Measurements from ENCODE around the gene PSTPIP2.
"Not testable (repeated sequence)": the region's sequence is repeated elsewhere in the genome, so short reads cannot be mapped to it uniquely, and the experiment has no call there.

PSTPIP2 gene

DNA sequence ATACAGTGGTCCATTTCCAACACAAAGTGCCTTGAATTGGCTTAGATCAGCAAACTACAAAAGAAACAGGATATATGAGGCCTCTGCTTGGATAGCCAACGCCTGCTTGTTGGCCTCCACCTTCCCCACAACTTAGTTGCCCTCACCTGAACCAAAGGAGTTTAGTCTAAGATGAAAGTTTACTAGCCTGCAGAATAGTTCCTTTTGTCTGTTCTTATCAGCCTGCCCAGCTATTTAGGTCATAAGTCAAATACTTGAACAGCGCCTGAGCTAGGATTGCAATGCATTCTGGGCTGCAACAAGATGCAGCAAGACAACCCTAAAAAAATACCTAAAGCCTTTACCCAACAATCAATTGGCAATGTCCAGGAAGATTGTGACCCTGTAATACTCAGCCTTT, 91.8 kb downstream of the PSTPIP2 start:
- DNase-seq: no peak

DNA sequence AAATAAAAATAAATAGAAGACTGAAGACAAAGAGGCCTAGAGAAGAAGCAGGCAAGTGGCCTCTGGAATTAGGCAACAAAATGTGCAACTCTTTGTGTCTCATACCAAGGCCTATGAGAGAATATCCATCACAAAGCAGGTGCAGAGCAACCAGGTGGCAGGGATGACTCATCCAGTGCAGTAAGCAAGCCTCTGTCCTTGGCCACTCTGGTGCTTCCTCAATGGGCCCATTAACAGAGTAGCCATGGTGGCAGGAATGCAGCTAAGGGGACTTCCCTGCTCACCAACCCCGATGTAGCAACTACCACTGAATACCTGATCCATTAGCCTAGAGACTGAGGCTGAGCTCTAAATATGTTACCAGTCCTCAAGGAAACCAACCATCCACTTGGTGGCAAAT, 94.0 kb downstream of the PSTPIP2 start:
- DNase-seq: no peak

DNA sequence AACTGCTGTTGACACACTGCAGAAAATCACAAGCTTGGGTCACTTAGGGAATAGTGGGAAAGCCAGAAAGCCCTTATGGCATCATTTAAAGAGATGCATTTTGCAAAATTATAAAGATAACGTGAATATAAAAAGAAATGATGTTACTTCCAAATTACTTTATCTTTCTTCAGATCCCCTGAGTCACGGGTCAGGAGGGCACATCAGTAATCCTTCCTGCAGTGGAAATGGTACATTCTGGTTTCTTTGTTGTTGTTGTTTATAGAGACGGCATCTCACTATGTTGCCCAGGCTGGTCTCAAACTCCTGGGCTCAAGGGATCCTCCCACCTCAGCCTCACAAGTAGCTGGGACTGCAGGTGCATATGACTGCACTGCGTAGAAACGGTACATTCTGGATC, 95.1 kb downstream of the PSTPIP2 start:
- no peak for DNase-seq

- DNase-seq: no peak
Observed at GRCh38 chr18:45976566-45976965, 95.5 kb downstream of the PSTPIP2 start.

- DNase-seq: peak; percentile 80
Observed at GRCh38 chr18:45974088-45974536, 97.9 kb downstream of the PSTPIP2 start.

DNA sequence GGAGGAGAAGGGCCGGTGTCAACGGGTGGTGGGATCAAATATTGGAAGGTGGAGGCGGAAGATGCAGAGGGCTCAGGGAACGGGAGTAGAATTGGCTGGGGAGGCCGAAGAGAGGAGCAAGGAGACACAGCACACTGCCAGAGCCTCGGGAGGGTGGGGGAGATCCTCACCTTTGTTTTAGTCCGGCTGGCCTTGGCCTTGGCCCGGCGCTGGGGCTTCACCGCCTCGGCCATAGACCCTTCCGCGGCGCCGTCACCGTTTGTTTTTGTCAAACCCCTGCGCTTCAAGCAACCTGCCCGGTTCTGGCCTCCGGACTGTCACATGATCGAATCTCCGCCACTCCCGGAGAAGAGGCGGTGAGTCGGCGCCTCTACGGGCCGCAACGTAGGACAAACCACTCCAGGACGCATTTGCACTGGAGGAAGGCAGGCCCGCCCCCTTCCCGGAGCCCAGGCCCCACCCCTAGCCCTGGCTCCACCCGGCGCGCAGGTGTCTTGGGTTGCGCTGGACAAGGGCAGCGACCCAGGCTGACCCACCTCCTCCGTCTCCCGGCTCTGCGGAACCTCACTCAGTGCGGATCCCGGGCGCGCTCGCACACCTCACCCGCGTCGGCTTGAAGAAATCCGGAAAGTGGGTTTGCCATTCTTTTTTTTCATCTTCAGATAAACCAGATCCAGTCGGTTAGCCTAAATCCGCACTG, 104.9 kb downstream of the PSTPIP2 start, which contains the start of gene EPG5:
TSS of gene EPG5 (minus strand) at position 323 of the 700 bp plus-strand sequence. CDS start at position 233, 90 bp downstream.
- peak; percentile 96 for DNase-seq

GRCh38 chr18:45964913-45965312, 107.1 kb downstream of the PSTPIP2 start:
- DNase-seq: not testable (repeated sequence)

DNA sequence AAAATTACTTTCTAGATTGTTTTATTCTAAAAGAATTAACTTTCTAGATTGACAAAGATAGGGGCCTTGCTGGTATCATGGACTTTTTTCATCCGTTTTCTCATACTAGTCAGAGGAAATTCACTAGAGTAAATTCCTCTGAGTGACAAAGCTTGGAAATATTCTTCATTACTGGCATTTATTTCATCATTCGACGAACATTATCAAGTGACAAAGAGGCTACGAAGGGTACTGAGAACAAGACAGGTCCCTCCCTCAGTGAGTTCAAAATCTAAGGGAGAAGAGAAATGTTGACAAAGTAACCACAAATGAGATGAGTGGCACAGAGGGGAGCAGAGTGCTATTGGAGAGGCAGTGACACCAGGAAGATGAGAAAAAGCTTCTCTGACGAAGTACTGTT, 109.2 kb downstream of the PSTPIP2 start:
- no peak for DNase-seq

DNA sequence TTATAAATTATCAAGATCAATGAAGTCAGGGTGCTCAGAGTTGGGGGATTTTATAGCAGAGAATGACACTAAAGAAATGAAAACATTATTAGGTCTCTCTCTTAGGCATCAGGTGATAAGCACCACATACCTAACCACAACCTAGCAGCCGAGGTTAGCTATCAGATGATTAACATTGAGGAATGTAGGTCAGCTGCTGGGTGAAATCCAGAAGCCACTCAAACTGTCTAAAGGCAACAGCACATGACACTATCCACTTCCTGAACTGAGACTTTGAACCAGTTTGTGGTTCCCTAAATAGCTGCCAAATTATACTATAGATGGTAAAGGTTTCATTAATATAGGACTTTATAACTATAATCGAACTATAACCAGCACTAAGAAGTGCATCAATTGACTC, 109.6 kb downstream of the PSTPIP2 start:
- DNase-seq: no peak

DNA sequence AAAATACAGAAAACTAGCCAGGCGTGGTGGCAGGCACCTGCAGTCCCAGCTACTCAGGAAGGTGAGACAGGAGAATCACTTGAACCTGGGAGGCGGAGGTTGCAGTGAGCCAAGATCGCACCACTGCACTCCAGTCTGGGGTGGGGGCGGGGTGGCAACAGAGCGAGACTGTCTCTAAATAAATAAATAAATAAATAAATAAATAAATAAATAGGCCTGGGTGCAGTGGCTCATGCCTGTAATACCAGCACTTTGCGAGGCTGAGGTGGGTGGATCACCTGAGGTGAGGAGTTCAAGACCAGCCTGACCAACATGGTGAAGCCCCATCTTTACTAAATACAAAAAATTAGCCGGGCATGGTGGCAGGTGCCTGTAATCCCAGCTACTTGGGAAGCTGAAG, 112.6 kb downstream of the PSTPIP2 start:
- DNase-seq: not testable (repeated sequence)

DNA sequence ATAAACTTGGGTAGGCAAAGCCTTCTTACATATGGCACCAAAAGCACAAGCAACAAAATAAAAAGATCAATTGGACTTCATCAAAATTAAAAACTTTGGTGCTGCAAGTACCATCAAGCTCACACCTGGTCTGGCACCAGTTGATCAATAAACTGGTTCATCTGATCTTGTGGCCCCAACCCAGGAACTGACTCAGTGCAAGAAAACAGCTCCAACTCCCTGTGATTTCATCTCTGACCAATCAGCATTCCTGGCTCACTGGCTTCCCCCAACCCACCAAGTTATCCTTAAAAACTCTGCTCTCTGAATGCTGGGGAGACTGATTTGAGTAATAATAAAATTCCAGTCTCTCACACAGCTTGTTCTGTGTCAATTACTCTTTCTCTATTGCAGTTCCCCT, 113.3 kb downstream of the PSTPIP2 start:
- no peak for DNase-seq

GRCh38 chr18:45958027-45958426, 114.0 kb downstream of the PSTPIP2 start:
- no peak for DNase-seq

GRCh38 chr18:45957100-45957499, 115.0 kb downstream of the PSTPIP2 start:
- no peak for DNase-seq

- DNase-seq: no peak
Observed at GRCh38 chr18:45954070-45954934, 117.8 kb downstream of the PSTPIP2 start.

GRCh38 chr18:45951016-45951714, 120.9 kb downstream of the PSTPIP2 start:
- no peak for DNase-seq

- no peak for DNase-seq
Observed at GRCh38 chr18:45945669-45946068, 126.4 kb downstream of the PSTPIP2 start.

GRCh38 chr18:45940724-45941123, 131.3 kb downstream of the PSTPIP2 start:
- no peak for DNase-seq

- no peak for DNase-seq
Observed at GRCh38 chr18:45939236-45939635, 132.8 kb downstream of the PSTPIP2 start.

- DNase-seq: no peak
Observed at GRCh38 chr18:45938488-45938935, 133.5 kb downstream of the PSTPIP2 start.

GRCh38 chr18:45935591-45936335, 136.3 kb downstream of the PSTPIP2 start:
- no peak for DNase-seq
